GM18951 (cell line): ENCODE results near the gene ZNF532.

Experiments used
- POLR2A ChIP-seq: IDR thresholded peaks from 4 replicates; pipeline ENCODE4 v1.6.1; 2011; ENCODE audit warnings: mild to moderate bottlenecking; ENCODE audit not compliant: insufficient read length, insufficient read depth; ENCODE audit errors: extremely low read depth
- in situ Hi-C: fragments of 300-500 bp; cut with MboI; formaldehyde crosslinking; loops from one replicate; pipeline ENCODE4 v1.12.0; 2022; ENCODE audit warnings: low sequenced_read_pairs, mixed read lengths, inconsistent platforms; ENCODE audit not compliant: unreplicated experiment

Gene ZNF532

DNA sequence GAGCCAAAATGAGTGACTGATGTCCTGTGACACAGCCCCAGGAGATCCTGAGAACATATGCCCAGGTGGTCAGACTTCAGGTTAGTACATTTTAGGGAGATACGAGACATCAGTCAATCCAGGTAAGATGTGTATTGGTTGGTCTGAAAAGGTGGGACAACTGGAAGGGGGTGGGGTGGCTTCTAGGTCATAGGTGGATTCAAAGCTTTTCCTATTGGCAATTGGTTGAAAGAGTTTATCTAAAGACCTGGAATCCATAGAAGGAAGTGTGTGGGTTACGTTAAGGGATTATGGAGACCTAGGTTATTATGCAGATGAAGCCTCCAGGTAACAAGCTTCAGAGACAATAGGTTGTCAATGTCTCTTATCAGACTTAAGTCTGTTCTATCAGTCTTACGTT, 136.5 kb downstream of the ZNF532 start:
- in situ Hi-C loops: no loop called here

DNA sequence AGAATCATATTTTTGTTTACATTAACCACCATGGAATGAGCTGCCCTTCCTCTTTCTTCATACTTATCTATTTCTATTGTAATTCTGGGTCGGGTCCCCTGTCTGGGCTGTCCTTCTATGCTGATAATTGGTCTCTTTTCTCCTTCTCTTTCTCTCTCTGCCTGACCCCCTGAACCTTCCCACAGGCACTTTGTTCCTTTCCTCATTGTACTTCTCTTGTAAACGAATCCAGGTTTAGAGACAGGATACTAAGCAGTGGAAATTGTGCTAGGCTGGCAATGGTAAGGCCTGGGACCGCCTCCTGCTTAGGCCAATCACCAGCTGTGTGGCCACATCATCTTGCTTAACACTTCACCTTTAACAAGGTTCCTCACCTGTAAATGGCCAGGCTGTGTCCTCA, 137.0 kb downstream of the ZNF532 start:
- in situ Hi-C loops: no loop called here
- no peak for TF ChIP-seq POLR2A

More for the DNA sequence above, 136.5 kb downstream of the ZNF532 start:
- no peak for TF ChIP-seq POLR2A

DNA sequence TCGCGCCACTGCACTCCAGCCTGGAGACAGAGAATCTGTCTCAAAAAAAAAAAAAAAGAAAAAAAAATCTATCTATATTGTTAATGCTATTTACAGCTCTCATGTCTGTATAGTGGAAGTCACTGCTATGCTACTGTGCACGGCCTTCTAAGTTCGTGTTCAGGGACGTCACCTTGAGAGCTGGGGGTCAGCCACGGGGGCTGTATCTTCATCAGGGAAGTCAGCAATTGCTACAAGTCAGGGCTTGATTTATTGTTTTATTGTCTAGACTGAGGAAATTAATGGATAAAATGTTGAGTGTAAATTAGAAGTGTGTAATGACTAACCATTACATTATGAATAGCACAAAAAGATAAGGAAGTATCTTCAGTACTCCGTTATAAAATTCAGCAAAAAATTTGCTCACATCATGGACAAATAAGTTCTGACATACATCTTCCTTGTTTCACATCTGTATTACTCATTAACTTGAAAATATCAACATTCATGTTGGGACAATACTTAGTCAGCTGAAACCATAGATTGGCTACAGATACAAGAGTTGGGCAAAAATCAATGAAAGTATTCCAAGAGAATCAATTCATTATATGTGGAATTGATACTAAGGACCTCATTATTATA, 138.4 kb downstream of the ZNF532 start:
- in situ Hi-C loops: no loop called here
- TF ChIP-seq POLR2A: no peak

DNA sequence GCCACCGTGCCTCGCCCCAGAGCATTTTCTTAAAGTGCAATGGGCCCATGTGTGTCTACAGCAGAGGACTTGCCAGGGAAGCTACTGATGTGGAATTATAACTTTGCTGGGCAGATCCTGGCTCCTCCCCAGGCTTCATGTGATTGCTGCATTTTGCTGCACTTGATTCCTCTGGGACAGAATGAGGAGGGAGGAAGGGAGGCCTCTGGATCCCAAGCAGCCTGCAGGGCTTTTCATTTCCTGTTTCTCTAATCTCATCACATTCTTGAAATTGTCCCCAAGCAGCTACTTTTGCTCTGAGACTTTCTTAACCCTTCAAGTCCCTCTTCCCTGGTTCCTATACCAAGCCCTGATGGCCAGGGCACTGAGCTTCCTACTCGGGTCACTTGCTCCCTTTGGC, 140.6 kb downstream of the ZNF532 start:
- TF ChIP-seq POLR2A: no peak
- in situ Hi-C loops: no loop called here

DNA sequence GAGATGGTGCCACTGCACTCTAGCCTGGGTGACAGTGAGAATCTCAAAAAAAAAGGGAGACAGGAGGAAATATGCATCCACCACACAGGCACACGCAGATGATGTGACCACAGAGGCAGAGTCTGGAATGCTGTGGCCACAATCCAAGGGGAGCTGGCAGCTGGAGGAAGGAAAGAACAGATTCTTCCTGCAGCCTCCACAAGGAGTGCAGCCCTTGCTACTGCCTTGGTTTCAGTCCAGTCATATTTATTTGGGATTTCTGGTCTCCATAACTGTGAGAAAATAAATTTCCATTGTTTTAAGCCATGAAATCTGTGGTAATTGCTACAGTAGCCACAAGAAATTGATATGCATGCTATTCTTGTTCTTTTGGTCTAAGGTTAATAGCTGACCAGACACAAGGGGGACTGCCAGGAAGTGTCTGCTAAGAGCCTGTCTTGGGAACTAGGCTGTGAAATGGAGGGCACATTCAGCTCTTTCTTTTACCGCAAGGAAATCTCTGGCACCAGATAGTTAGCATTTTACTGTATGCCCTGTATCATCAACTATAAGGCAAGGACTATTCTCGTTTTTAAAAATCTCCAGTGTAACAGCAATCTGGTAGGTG, 141.9 kb downstream of the ZNF532 start:
- in situ Hi-C loops: no loop called here
- no peak for TF ChIP-seq POLR2A

DNA sequence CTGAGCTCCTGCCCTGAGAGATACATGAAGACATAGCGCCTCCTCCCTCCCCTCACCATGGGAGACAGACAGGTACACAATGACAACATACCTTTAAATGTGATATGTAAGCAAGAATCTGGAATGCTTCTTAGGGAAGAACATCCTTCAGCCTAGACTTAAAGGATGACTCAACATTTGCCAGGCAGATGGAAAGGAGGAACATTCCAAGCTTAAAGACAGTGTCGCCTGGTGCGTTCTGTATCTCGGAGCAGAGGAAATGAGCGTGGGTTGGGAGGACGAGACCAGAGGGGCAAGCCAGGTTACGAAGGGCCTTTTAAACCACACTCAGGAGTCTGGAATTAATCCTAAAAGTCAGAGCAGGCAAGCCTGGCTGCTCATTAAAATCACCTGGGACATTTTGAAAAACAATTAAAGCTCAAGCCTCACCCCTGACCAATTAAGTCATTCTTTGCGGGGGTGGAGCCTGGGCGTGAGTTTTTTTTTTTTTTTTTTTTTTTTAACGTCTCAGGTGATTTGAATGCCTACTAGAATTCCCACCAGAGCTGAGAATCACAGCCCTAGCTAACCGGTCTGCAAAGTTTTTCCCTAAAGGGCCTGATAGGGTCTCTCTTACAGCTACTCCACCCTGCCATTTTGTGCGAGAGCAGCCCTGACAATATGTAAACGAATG, 143.8 kb downstream of the ZNF532 start:
- in situ Hi-C loops: no loop called here
- no peak for TF ChIP-seq POLR2A

DNA sequence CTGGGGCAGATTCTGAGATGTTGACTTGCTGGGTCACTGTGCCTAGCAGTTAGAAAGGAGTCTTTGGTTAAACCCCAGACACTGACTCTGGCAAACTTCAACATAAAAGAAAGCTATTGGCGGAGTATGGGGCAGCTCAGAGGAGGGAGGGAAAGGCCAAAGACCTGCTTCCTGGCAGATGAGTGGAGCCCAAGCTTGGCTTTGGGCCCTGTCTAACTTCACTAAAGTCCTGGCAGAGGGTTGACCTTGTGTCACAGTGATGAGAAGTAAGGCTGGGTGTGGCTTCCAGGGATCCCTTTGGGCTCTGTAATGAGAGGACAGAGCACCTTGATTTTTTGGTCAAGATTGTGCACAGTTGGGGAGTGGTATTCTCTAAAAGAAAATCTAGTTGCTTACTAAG, 145.2 kb downstream of the ZNF532 start:
- in situ Hi-C loops: no loop called here
- TF ChIP-seq POLR2A: no peak

DNA sequence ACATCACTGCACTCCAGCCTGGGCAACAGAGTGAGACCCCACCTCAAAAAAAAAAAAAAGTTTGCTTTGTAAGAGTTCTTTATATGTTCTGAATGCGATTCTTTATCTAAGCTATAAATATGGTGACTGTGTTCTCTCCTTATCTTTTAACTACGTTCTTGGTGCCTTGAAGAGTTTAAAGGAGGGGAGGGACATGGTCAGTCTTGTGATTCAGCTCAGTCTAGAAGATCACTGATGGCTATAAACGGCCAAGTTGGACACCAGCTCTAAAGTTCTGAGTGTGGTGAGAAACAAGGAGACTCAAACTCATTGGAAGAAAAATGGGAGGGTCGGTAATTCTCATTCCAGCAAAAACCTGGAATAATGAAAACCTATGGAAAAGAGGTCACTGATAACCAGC, 146.6 kb downstream of the ZNF532 start:
- in situ Hi-C loops: no loop called here
- no peak for TF ChIP-seq POLR2A

DNA sequence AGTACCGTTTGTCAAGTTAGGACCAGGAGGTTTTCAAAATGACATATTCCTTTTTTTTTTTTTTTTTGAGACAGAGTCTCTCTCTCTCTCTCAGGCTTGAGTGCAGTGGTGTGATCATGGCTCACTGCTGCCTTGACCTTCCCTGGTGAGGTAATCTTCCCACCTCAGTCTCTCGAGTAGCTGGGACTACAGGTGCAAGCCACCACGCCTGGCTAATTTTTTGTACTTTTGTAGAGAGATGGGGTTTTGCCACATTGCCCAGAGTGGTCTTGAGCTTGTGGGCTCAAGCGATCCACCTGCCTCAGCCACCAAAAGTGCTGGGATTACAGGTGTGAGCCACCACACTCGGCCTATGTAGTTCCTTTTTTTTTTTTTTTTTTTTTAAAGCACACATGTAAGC, 147.1 kb downstream of the ZNF532 start:
- TF ChIP-seq POLR2A: no peak
- in situ Hi-C loops: no loop called here

DNA sequence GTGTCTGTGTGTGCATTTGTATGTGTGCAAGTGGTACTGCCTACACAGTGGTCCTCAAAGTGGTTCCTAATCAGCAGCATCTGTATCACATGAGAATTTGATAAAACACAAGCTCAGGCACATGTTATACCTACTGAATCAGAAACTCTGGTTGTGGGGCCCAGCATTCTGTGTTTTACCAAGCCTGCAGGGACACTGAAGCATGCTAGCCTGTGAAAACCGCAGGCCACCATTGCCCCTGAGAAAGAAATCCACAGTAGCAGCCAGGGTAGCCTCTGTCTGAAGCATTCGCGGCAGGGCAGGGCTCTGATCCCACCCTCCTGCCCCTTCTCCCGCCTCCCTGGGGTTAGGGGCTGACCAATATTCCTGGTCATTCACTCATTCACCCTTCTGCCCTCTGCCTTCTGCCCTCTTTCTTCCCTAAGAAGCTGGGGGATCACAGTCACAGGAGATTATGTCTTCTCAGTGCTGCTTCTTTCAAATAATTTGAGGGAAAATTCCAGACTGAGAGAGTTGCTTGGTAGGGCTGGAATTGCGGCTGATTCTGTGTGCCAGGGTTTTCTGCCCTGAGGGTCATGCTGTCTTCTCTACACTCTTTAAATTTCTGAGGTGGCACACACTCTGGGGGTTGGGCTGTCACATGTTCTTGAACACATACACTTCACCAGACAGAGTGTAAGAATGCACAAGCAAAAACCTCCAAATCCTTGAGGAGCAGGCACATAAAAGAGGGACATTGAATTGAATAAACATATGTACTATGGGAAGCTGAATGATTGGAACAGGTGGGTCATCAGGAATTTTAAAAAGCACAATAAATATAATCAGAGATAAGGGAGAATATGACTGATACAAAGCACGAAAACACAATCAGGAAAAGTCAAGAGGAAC, 148.4 kb downstream of the ZNF532 start:
- TF ChIP-seq POLR2A: no peak
- in situ Hi-C loops: no loop called here

DNA sequence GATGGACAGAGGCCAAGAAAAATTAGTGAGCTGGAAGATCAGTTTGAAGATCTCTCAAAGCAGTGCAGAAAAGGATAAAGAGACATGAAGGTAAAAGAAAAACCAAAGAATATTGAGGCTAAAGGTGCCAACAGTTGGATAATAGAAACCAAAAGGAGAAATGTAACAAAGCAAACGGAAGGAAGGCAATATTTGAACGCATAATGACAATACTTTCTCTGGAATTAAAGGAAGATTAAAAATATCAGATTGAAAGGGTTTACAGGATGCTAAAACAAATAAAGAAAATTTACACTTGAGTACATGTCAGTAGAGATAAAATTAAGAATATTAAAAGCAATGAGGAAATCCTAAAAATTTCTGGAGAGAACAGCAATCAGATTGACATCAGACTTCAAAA, 149.1 kb downstream of the ZNF532 start:
- in situ Hi-C loops: no loop called here

DNA sequence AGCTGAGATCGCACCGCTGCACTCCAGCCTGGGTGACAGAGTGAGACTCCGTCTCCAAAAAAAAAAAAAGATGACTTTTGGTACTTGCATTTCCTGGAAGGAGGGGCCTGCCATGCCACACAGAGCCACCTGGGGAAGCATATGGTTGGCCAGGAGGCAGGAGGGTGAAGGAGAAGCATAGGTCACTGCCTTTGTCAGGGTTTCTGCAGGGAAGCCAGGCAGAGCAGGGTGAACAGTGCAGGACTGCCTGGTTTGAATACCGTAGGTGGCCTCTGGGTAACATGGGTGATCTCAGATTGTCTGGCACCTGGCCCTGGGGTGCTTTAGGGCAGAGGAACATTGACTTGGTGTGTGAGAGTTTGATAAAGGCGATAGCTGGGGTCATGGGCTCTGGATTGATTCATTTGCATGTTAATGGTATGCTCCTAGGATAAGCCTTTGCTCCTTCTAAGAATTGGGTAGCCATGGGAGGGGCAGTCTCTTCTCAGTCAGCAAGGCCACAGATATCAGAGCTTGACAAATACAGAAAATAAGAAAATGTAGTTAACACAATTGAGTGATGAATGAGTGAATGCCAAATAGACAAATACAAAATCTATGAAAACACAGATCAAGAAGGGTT, 151.0 kb downstream of the ZNF532 start:
- no peak for TF ChIP-seq POLR2A
- in situ Hi-C loops: no loop called here

More for the DNA sequence above, 149.1 kb downstream of the ZNF532 start:
- TF ChIP-seq POLR2A: no peak

DNA sequence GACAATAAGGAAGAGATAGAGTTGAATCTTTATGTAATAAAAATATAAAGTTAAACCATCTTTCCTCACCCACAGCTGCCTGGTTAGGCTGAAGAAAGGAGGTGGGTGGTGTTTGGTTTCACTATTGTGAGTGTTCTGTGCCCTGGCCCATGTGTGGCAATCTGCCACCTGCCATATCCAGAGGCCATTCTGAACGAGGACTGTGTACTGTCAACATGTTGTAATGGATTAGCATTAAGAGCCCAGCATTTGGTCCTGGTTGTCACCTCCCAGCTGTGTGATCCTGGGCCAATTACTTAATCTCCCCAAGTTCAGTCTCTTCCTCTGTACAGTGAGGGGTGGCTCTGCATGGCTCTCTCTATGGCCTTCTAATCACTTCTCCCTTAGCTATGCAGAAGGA, 156.8 kb downstream of the ZNF532 start:
- in situ Hi-C loops: no loop called here
- TF ChIP-seq POLR2A: no peak
